Measurements from ENCODE around the gene ADAMTS8. TPM values are rescaled to one million over a fixed set of nuclear protein-coding genes. Genes with fewer than 3 reads are reported as not detected.

Gene ADAMTS8
- total and polyA plus RNA-seq, 2 donors: 0.14 to 0.37 TPM

DNA sequence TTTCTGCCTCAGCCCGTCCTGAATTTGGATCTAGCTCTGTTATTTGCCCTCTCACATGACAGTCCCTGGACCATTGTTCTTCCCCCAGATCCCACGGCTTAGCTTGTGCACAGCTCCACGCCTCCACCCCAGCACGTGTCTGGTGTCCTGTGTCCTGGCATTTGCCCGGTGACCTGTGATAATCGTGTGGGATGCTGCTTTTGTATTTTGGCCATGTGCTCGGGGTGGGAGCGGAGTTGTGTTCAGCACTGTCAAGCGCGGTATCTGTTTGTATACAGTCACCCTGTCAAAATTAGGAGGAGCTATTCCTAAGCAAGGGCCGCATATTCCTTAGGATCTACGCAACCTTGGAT lies 11.9 kb downstream of the ADAMTS8 start:
- Histone ChIP-seq H3K4me1 (ENCODE audit: control insufficient read depth in 2 of 2, insufficient read depth in 2 of 2, low read length in 2 of 2) (no peaks in the 10 kb centered on the region), H3K27me3 (ENCODE audit: control insufficient read depth in 2 of 2, insufficient read depth in 1 of 2, low read length in 1 of 2) (peaks cover 0 to 13% of the 10 kb centered on the region in 2 donors), H3K27ac (ENCODE audit: low read depth in 1 of 2, low read length in 1 of 2) (no peak overlapping the region), H3K4me3 (ENCODE audit: low read length in 2 of 2) (no peak overlapping the region), H3K36me3 (ENCODE audit: control insufficient read depth in 2 of 2, insufficient read depth in 2 of 2, low read length in 1 of 2) (no peaks in the 10 kb centered on the region), H3K9me3 (ENCODE audit: control insufficient read depth in 2 of 2, insufficient read depth in 1 of 2, low read length in 1 of 2) (no peaks in the 10 kb centered on the region)
- 87% methylated on average over 12 of the region's 12 CpGs for WGBS
- DNase-seq (ENCODE audit: low read depth in 6 of 9, low spot score in 9 of 9): no peak

DNA sequence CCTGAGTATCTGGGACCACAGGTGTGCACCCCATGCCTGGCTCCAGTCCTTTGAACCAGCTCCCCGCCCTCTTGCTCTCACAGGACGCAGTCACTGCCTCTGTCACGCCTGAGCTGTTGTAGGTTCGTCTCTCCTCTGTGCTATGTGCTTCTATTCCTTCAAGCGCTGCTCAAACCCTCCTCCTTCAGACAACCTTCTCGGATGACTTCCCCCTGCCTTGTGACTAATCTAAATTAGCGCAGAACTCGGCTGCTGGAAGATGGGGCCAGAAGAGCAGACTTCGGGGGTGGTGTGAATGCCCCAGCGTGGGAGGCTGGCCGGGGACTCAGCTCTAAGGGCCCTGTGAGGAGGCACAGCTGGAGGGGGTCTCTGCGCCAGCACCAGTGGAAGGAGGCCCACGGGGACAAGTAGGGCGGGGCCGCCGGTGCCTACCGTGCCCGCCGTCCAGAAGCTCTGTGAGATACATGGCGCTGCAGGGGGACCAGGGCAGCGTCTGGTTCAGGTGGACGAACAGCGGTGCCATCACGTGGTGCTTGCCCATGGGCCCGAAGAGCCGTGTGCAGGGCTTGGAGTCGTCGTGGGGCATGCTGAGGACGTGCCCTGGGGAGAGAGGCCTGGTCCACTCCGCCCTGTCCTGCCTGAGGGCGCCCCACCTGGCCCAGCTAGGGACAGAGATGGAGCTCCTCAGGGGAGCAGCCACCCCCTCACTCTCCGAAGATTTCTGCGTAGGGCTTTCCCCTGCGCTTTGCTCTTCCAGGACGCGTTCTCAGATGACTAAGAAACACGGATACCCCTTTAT lies 12.5 kb downstream of the ADAMTS8 start:
- no peak overlapping the region for H3K4me3 ChIP-seq (ENCODE audit: low read length in 2 of 2)
- no peak for DNase-seq (ENCODE audit: low read depth in 6 of 9, low spot score in 9 of 9)
- no peaks in the 10 kb centered on the region for H3K36me3 ChIP-seq (ENCODE audit: control insufficient read depth in 2 of 2, insufficient read depth in 2 of 2, low read length in 1 of 2)
- no peaks in the 10 kb centered on the region for H3K4me1 ChIP-seq (ENCODE audit: control insufficient read depth in 2 of 2, insufficient read depth in 2 of 2, low read length in 2 of 2)
- H3K27ac ChIP-seq (ENCODE audit: low read depth in 1 of 2, low read length in 1 of 2): no peak overlapping the region
- no peaks in the 10 kb centered on the region for H3K9me3 ChIP-seq (ENCODE audit: control insufficient read depth in 2 of 2, insufficient read depth in 1 of 2, low read length in 1 of 2)
- WGBS: 92% methylated on average over 37 of the region's 37 CpGs
- peaks cover 0 to 11% of the 10 kb centered on the region in 2 donors for H3K27me3 ChIP-seq (ENCODE audit: control insufficient read depth in 2 of 2, insufficient read depth in 1 of 2, low read length in 1 of 2)

DNA sequence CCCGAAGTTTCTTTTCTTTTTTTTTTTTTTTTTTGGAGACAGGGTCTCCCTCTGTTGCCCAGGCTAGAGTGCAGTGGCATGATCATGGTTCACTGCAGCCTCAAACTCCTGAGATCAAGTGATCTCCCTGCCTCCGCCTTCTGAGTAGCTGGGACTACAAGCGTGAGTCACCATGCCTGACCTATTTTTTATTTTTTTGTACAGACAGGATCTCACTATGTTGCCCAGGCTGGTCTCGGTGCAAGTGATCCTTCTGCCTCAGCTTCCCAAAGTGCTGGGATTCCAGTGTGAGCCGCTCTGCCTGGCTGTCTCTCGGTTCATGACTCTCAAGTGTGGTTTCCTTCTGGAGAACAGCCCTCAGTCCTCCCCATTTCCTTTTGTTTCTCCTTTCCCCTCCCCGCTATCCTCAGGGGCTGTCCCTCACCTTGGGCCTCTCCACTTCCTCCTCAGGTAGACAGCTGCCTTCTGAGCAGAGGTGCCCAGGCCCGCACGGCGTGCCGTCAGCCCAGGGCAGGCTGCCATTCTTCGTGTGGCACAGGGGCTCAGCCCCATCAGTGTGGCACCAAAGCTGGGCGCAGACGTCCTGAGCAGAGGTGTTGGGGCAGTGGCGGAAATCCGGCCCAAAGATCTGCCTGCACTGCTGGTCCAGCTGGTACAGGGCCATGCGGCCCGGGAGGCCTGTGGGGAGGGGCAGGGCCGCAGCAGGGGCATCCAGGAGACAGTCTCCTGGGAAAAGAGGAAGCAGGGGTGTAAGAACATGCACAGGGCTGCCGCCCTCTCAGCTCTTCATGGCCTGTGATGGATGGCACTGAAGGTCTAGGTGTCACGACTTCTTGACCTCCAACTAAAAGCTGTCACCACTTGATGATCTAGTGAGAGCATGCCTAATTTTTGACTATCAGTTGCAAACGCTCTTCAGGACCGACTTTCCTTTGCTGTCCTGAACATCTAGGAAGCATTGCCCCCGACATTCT lies 14.0 kb downstream of the ADAMTS8 start:
- no peaks in the 10 kb centered on the region for H3K36me3 ChIP-seq (ENCODE audit: control insufficient read depth in 2 of 2, insufficient read depth in 2 of 2, low read length in 1 of 2)
- H3K4me3 ChIP-seq (ENCODE audit: low read length in 2 of 2): no peak overlapping the region
- 66% methylated on average over 24 of the region's 24 CpGs for WGBS
- DNase-seq (ENCODE audit: low read depth in 6 of 9, low spot score in 9 of 9): no peak
- no peaks in the 10 kb centered on the region for H3K9me3 ChIP-seq (ENCODE audit: control insufficient read depth in 2 of 2, insufficient read depth in 1 of 2, low read length in 1 of 2)
- H3K27me3 ChIP-seq (ENCODE audit: control insufficient read depth in 2 of 2, insufficient read depth in 1 of 2, low read length in 1 of 2): peaks cover 0 to 4% of the 10 kb centered on the region in 2 donors
- H3K4me1 ChIP-seq (ENCODE audit: control insufficient read depth in 2 of 2, insufficient read depth in 2 of 2, low read length in 2 of 2): no peaks in the 10 kb centered on the region
- H3K27ac ChIP-seq (ENCODE audit: low read depth in 1 of 2, low read length in 1 of 2): no peak overlapping the region

DNA sequence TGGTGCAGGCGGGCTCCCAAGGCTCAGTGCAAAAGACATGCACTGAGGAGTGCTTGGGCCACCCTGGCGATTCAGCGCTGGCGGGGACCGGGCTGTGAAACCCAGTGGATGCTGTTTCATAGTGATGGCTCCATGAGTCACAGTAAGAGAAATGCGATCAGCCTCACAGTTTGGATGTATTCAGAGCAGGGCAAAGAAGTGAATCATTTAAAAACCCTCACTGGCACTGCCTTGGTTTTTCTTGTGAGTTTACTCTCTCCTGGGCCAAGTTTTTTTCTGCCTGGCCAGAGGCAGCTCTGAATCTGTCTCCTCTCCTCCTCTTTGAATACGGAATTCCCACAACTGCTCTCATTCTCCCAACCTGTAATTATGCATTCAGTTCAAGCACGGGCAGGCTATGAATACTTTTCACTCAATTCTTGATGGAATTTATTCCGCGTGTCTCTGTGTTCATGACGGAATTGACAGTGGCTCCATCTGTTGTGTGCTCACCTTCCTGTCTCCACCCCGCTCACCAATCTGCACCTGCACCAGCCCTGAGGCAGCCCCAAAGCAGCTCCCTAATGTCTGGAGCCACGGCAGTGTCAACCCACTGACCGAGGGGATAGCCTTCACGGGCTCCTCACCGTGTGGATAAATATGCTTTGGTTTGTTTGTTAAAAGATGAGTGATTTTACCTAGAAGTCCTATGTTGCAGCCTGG lies 14.9 kb downstream of the ADAMTS8 start:
- peak overlapping the region in 1 of 2 donors; percentile 26 for H3K27ac ChIP-seq (ENCODE audit: low read depth in 1 of 2, low read length in 1 of 2)
- no peak for DNase-seq (ENCODE audit: low read depth in 6 of 9, low spot score in 9 of 9)
- H3K9me3 ChIP-seq (ENCODE audit: control insufficient read depth in 2 of 2, insufficient read depth in 1 of 2, low read length in 1 of 2): no peaks in the 10 kb centered on the region
- H3K4me1 ChIP-seq (ENCODE audit: control insufficient read depth in 2 of 2, insufficient read depth in 2 of 2, low read length in 2 of 2): no peaks in the 10 kb centered on the region
- H3K4me3 ChIP-seq (ENCODE audit: low read length in 2 of 2): no peak overlapping the region
- no peaks in the 10 kb centered on the region for H3K36me3 ChIP-seq (ENCODE audit: control insufficient read depth in 2 of 2, insufficient read depth in 2 of 2, low read length in 1 of 2)
- peaks cover 0 to 4% of the 10 kb centered on the region in 2 donors for H3K27me3 ChIP-seq (ENCODE audit: control insufficient read depth in 2 of 2, insufficient read depth in 1 of 2, low read length in 1 of 2)
- 92% methylated on average over 16 of the region's 16 CpGs for WGBS

DNA sequence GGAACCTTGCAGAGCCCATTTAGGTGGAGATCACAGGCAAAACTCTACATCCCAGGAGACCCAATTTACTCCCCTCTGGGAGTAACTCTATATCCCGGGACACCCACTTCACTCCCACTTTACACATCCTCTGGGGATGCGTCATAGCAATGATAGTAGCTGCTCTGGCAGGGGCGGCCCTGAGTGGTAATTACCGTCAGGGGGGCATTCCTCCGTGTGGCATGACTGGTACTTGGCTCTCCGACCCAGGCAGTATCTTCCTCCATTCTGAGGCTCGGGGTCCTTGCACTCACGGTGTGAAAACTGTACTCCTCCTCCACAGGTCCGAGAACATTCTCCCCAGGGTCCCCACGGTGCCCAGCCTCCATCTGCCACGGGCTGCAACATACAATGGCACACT lies 17.2 kb downstream of the ADAMTS8 start:
- DNase-seq (ENCODE audit: low read depth in 6 of 9, low spot score in 9 of 9): no peak
- Histone ChIP-seq H3K4me3 (ENCODE audit: low read length in 2 of 2) (no peak overlapping the region), H3K9me3 (ENCODE audit: control insufficient read depth in 2 of 2, insufficient read depth in 1 of 2, low read length in 1 of 2) (no peaks in the 10 kb centered on the region), H3K36me3 (ENCODE audit: control insufficient read depth in 2 of 2, insufficient read depth in 2 of 2, low read length in 1 of 2) (no peaks in the 10 kb centered on the region), H3K27me3 (ENCODE audit: control insufficient read depth in 2 of 2, insufficient read depth in 1 of 2, low read length in 1 of 2) (peaks cover 0 to 4% of the 10 kb centered on the region in 2 donors), H3K4me1 (ENCODE audit: control insufficient read depth in 2 of 2, insufficient read depth in 2 of 2, low read length in 2 of 2) (no peaks in the 10 kb centered on the region), H3K27ac (ENCODE audit: low read depth in 1 of 2, low read length in 1 of 2) (no peak overlapping the region)
- WGBS: 93% methylated on average over 11 of the region's 11 CpGs

- H3K9me3 ChIP-seq (ENCODE audit: control insufficient read depth in 2 of 2, insufficient read depth in 1 of 2, low read length in 1 of 2): no peaks in the 10 kb centered on the region
- no peak for DNase-seq (ENCODE audit: low read depth in 6 of 9, low spot score in 9 of 9)
- H3K36me3 ChIP-seq (ENCODE audit: control insufficient read depth in 2 of 2, insufficient read depth in 2 of 2, low read length in 1 of 2): no peaks in the 10 kb centered on the region
- no peaks in the 10 kb centered on the region for H3K4me1 ChIP-seq (ENCODE audit: control insufficient read depth in 2 of 2, insufficient read depth in 2 of 2, low read length in 2 of 2)
- H3K4me3 ChIP-seq (ENCODE audit: low read length in 2 of 2): no peak overlapping the region
- 93% methylated on average over 7 of the region's 7 CpGs for WGBS
- H3K27me3 ChIP-seq (ENCODE audit: control insufficient read depth in 2 of 2, insufficient read depth in 1 of 2, low read length in 1 of 2): peaks cover 0 to 4% of the 10 kb centered on the region in 2 donors
- no peak overlapping the region for H3K27ac ChIP-seq (ENCODE audit: low read depth in 1 of 2, low read length in 1 of 2)
These were observed 18.6 kb downstream of the ADAMTS8 start for GRCh38 chr11:130409594-130410388.

GRCh38 chr11:130408901-130409300 lies 19.5 kb downstream of the ADAMTS8 start:
- Histone ChIP-seq H3K27me3 (ENCODE audit: control insufficient read depth in 2 of 2, insufficient read depth in 1 of 2, low read length in 1 of 2) (no peaks in the 10 kb centered on the region), H3K36me3 (ENCODE audit: control insufficient read depth in 2 of 2, insufficient read depth in 2 of 2, low read length in 1 of 2) (no peaks in the 10 kb centered on the region), H3K4me3 (ENCODE audit: low read length in 2 of 2) (no peak overlapping the region), H3K4me1 (ENCODE audit: control insufficient read depth in 2 of 2, insufficient read depth in 2 of 2, low read length in 2 of 2) (no peaks in the 10 kb centered on the region), H3K9me3 (ENCODE audit: control insufficient read depth in 2 of 2, insufficient read depth in 1 of 2, low read length in 1 of 2) (no peaks in the 10 kb centered on the region), H3K27ac (ENCODE audit: low read depth in 1 of 2, low read length in 1 of 2) (no peak overlapping the region)
- no peak for DNase-seq (ENCODE audit: low read depth in 6 of 9, low spot score in 9 of 9)
- WGBS: 91% methylated on average over 8 of the region's 8 CpGs

DNA sequence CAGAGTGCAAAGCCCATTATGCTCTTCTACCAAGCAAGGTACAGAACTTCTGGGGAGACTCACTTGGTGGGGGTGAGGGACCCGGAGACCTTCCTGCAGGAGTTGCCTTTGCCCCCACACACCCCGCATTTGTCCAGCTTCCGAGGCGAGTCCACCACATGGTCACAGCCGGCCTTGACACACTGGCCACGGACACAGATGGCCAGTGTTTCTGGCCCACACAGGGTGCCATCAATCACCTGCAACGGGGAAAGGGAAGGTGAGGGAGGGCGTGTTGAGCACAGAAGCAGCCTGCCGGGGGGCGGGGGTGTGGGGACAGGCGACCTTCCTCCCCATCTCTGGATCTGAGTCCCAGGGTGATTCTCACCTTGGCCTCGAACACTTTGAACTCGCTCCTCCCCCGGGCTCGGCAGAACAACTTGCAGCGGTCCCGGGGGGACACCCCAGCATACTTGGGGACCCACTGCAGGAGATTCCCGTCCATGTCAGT lies 20.0 kb downstream of the ADAMTS8 start:
- H3K9me3 ChIP-seq (ENCODE audit: control insufficient read depth in 2 of 2, insufficient read depth in 1 of 2, low read length in 1 of 2): no peaks in the 10 kb centered on the region
- no peaks in the 10 kb centered on the region for H3K36me3 ChIP-seq (ENCODE audit: control insufficient read depth in 2 of 2, insufficient read depth in 2 of 2, low read length in 1 of 2)
- H3K27ac ChIP-seq (ENCODE audit: low read depth in 1 of 2, low read length in 1 of 2): no peak overlapping the region
- no peak for DNase-seq (ENCODE audit: low read depth in 6 of 9, low spot score in 9 of 9)
- H3K4me1 ChIP-seq (ENCODE audit: control insufficient read depth in 2 of 2, insufficient read depth in 2 of 2, low read length in 2 of 2): no peaks in the 10 kb centered on the region
- 90% methylated on average over 18 of the region's 18 CpGs for WGBS
- no peaks in the 10 kb centered on the region for H3K27me3 ChIP-seq (ENCODE audit: control insufficient read depth in 2 of 2, insufficient read depth in 1 of 2, low read length in 1 of 2)
- no peak overlapping the region for H3K4me3 ChIP-seq (ENCODE audit: low read length in 2 of 2)

All from thymus (tissue), 11 donors.